ENCODE measurements around the gene MEGF11.
A peak's percentile ranks its signal among the peaks of the same experiment; 100 is the strongest.

Gene MEGF11

GRCh38 chr15:66235866-66236265, 17.7 kb downstream of the MEGF11 start:
- no peak overlapping the region for H3K4me3 ChIP-seq (ENCODE audit: severe bottlenecking)
- TF ChIP-seq CTCF (IDR thresholded peaks at IDR 0.05; ENCODE audit: poor library complexity, severe bottlenecking) = no peak
- ATAC-seq (ENCODE audit: low read depth) (no peak), DNase-seq (ENCODE audit: low spot score) (no peak)
- H3K27ac ChIP-seq (ENCODE audit: poor library complexity, severe bottlenecking) = no peak overlapping the region
- H3K27me3 ChIP-seq (ENCODE audit: insufficient read depth, poor library complexity, severe bottlenecking) = peaks cover 3% of the 10 kb centered on the region
- no peaks in the 10 kb centered on the region for H3K4me1 ChIP-seq (ENCODE audit: insufficient read depth, poor library complexity, severe bottlenecking)
- H3K9me3 ChIP-seq (ENCODE audit: severe bottlenecking) = no peaks in the 10 kb centered on the region
- no peaks in the 10 kb centered on the region for H3K36me3 ChIP-seq (ENCODE audit: low read depth)

GRCh38 chr15:66234798-66235197, 18.8 kb downstream of the MEGF11 start:
- TF ChIP-seq CTCF (IDR thresholded peaks at IDR 0.05; ENCODE audit: poor library complexity, severe bottlenecking) = no peak
- no peak overlapping the region for H3K27ac ChIP-seq (ENCODE audit: poor library complexity, severe bottlenecking)
- no peak for DNase-seq (ENCODE audit: low spot score)
- H3K27me3 ChIP-seq (ENCODE audit: insufficient read depth, poor library complexity, severe bottlenecking) = peaks cover 3% of the 10 kb centered on the region
- no peaks in the 10 kb centered on the region for H3K36me3 ChIP-seq (ENCODE audit: low read depth)
- no peak for ATAC-seq (ENCODE audit: low read depth)
- no peaks in the 10 kb centered on the region for H3K9me3 ChIP-seq (ENCODE audit: severe bottlenecking)
- H3K4me3 ChIP-seq (ENCODE audit: severe bottlenecking) = no peak overlapping the region
- H3K4me1 ChIP-seq (ENCODE audit: insufficient read depth, poor library complexity, severe bottlenecking) = no peaks in the 10 kb centered on the region

- Histone ChIP-seq H3K36me3 (ENCODE audit: low read depth) (no peaks in the 10 kb centered on the region), H3K9me3 (ENCODE audit: severe bottlenecking) (no peaks in the 10 kb centered on the region), H3K4me3 (ENCODE audit: severe bottlenecking) (no peak overlapping the region), H3K4me1 (ENCODE audit: insufficient read depth, poor library complexity, severe bottlenecking) (no peaks in the 10 kb centered on the region), H3K27ac (ENCODE audit: poor library complexity, severe bottlenecking) (no peak overlapping the region), H3K27me3 (ENCODE audit: insufficient read depth, poor library complexity, severe bottlenecking) (peaks cover 3% of the 10 kb centered on the region)
- TF ChIP-seq CTCF (IDR thresholded peaks at IDR 0.05; ENCODE audit: poor library complexity, severe bottlenecking) = no peak
- peak; percentile 60 for ATAC-seq (ENCODE audit: low read depth)
- no peak for DNase-seq (ENCODE audit: low spot score)
These were observed 19.8 kb downstream of the MEGF11 start for GRCh38 chr15:66233487-66234415.

- no peaks in the 10 kb centered on the region for H3K4me1 ChIP-seq (ENCODE audit: insufficient read depth, poor library complexity, severe bottlenecking)
- ATAC-seq (ENCODE audit: low read depth) (no peak), DNase-seq (ENCODE audit: low spot score) (no peak)
- no peak overlapping the region for H3K4me3 ChIP-seq (ENCODE audit: severe bottlenecking)
- H3K27me3 ChIP-seq (ENCODE audit: insufficient read depth, poor library complexity, severe bottlenecking) = peaks cover 3% of the 10 kb centered on the region
- TF ChIP-seq CTCF (IDR thresholded peaks at IDR 0.05; ENCODE audit: poor library complexity, severe bottlenecking) = no peak
- no peaks in the 10 kb centered on the region for H3K9me3 ChIP-seq (ENCODE audit: severe bottlenecking)
- H3K27ac ChIP-seq (ENCODE audit: poor library complexity, severe bottlenecking) = no peak overlapping the region
- H3K36me3 ChIP-seq (ENCODE audit: low read depth) = no peaks in the 10 kb centered on the region
These were observed 21.3 kb downstream of the MEGF11 start for GRCh38 chr15:66232267-66232625.

Measured in RWPE2 (cell line).